ENCODE data around the gene PCSK9. TPM values are rescaled to one million over a fixed set of nuclear protein-coding genes. Genes with fewer than 3 reads are reported as not detected.

PCSK9 gene
- polyA plus RNA-seq, 3 donors: not detected

DNA sequence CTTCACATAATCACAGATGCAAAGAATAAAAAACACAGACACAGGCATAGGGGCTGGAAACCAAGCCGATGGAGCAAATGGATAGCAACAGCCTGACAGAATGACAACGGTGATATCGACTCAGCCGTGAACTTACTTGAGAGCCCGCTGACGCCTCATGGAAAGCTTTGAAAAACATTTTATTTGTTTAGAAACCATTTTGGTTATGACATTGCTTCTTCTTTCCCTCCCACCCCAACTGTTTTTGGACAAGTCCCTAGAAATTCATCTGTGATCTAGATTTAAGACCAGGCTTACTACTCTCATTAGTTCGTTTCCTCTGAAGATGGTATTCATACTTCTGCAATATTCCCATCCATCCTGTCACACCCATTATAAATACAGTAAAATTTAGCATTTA is 44.9 kb downstream of the PCSK9 start:
- no peak overlapping the region for H3K4me2 ChIP-seq (replicated peaks; ENCODE audit: extremely low read depth, low read length, poor library complexity, severe bottlenecking)

DNA sequence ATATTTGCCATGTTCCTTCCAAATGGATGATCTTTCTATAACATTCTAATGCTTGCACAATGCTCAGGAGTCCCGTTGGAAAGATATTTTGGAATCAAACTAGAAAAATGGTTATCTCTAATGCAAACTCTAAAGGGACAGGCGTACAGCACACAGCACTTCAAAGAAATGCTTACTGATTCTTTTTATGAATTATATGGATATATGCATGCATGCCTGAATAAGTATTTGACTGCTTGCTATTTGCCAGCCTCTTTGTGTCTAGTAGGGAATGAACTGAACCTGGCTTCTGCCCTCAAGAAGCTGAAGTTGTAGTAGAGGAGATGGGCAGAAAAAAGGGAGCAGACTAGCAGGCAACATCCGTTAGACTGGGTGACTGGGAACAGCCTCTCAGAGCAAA is 48.1 kb downstream of the PCSK9 start:
- Histone ChIP-seq H3K4me2 (replicated peaks; ENCODE audit: extremely low read depth, low read length, poor library complexity, severe bottlenecking) (no peak overlapping the region), H3K4me3 (replicated peaks in 1 of 3; ENCODE audit: low read depth in 2 of 3, low read length in 3 of 3) (no peak overlapping the region), H3K9ac (ENCODE audit: insufficient read depth, low read length, poor library complexity, severe bottlenecking) (no peak overlapping the region), H4K20me1 (ENCODE audit: insufficient read depth, low read length) (no peaks in the 10 kb centered on the region), H2AFZ (ENCODE audit: insufficient read depth, low read depth, low read length, poor library complexity, severe bottlenecking) (no peak overlapping the region), H3K9me3 (replicated peaks in 1 of 2; ENCODE audit: control insufficient read depth in 1 of 2, insufficient read depth in 1 of 2, low read length in 2 of 2) (no peaks in the 10 kb centered on the region), H3K27me3 (ENCODE audit: control insufficient read depth in 2 of 2, insufficient read depth in 2 of 2, low read length in 2 of 2) (no peaks in the 10 kb centered on the region), H3K36me3 (replicated peaks in 1 of 2; ENCODE audit: control insufficient read depth in 1 of 2, insufficient read depth in 2 of 2, low read length in 2 of 2) (peaks cover 99 to 100% of the 10 kb centered on the region in 2 donors), H3K79me2 (ENCODE audit: insufficient read depth, low read length) (no peaks in the 10 kb centered on the region), H3K27ac (ENCODE audit: low read depth in 1 of 2, low read length in 2 of 2) (no peak overlapping the region), H3K4me1 (ENCODE audit: control insufficient read depth in 1 of 2, insufficient read depth in 2 of 2, low read length in 2 of 2) (no peaks in the 10 kb centered on the region)
- no peak for DNase-seq
- Mint-ChIP-seq H3K27me3 (ENCODE audit: low read depth in 3 of 3) (no peaks in the 10 kb centered on the region), H3K9me3 (no peaks in the 10 kb centered on the region), H3K27ac (no peak overlapping the region), H3K36me3 (peaks cover 90 to 92% of the 10 kb centered on the region in 2 donors), H3K4me3 (no peak overlapping the region), H3K4me1 (no peaks in the 10 kb centered on the region)
- 100% methylated on average over 1 of the region's 3 CpGs for WGBS (ENCODE audit: insufficient coverage)
- TF ChIP-seq, protein P1, sequence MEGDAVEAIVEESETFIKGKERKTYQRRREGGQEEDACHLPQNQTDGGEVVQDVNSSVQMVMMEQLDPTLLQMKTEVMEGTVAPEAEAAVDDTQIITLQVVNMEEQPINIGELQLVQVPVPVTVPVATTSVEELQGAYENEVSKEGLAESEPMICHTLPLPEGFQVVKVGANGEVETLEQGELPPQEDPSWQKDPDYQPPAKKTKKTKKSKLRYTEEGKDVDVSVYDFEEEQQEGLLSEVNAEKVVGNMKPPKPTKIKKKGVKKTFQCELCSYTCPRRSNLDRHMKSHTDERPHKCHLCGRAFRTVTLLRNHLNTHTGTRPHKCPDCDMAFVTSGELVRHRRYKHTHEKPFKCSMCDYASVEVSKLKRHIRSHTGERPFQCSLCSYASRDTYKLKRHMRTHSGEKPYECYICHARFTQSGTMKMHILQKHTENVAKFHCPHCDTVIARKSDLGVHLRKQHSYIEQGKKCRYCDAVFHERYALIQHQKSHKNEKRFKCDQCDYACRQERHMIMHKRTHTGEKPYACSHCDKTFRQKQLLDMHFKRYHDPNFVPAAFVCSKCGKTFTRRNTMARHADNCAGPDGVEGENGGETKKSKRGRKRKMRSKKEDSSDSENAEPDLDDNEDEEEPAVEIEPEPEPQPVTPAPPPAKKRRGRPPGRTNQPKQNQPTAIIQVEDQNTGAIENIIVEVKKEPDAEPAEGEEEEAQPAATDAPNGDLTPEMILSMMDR (IDR thresholded peaks at IDR 0.05): no peak
- intact Hi-C loops (cut with micrococcal nuclease): no loop called here

More for the DNA sequence above, 44.9 kb downstream of the PCSK9 start:
- WGBS (ENCODE audit: insufficient coverage): 100% methylated on average over 1 of the region's 7 CpGs
- Histone ChIP-seq H3K4me3 (replicated peaks in 1 of 3; ENCODE audit: low read depth in 2 of 3, low read length in 3 of 3) (no peak overlapping the region), H3K4me1 (ENCODE audit: control insufficient read depth in 1 of 2, insufficient read depth in 2 of 2, low read length in 2 of 2) (no peaks in the 10 kb centered on the region), H2AFZ (ENCODE audit: insufficient read depth, low read depth, low read length, poor library complexity, severe bottlenecking) (no peak overlapping the region), H3K36me3 (replicated peaks in 1 of 2; ENCODE audit: control insufficient read depth in 1 of 2, insufficient read depth in 2 of 2, low read length in 2 of 2) (peaks cover 99 to 100% of the 10 kb centered on the region in 2 donors), H3K27ac (ENCODE audit: low read depth in 1 of 2, low read length in 2 of 2) (no peak overlapping the region), H3K79me2 (ENCODE audit: insufficient read depth, low read length) (no peaks in the 10 kb centered on the region), H3K27me3 (ENCODE audit: control insufficient read depth in 2 of 2, insufficient read depth in 2 of 2, low read length in 2 of 2) (no peaks in the 10 kb centered on the region), H4K20me1 (ENCODE audit: insufficient read depth, low read length) (no peaks in the 10 kb centered on the region), H3K9ac (ENCODE audit: insufficient read depth, low read length, poor library complexity, severe bottlenecking) (no peak overlapping the region), H3K9me3 (replicated peaks in 1 of 2; ENCODE audit: control insufficient read depth in 1 of 2, insufficient read depth in 1 of 2, low read length in 2 of 2) (no peaks in the 10 kb centered on the region)
- intact Hi-C loops (cut with micrococcal nuclease): no loop called here
- TF ChIP-seq, protein P1 (IDR thresholded peaks at IDR 0.05): no peak
- Mint-ChIP-seq H3K4me3 (no peak overlapping the region), H3K36me3 (peaks cover 93 to 94% of the 10 kb centered on the region in 2 donors), H3K27ac (peak overlapping the region in 1 of 7 donors; percentile 46), H3K27me3 (ENCODE audit: low read depth in 3 of 3) (no peaks in the 10 kb centered on the region), H3K4me1 (no peaks in the 10 kb centered on the region), H3K9me3 (no peaks in the 10 kb centered on the region)
- DNase-seq: no peak
